Stimulated activated CD8-positive, alpha-beta memory T cell treated with anti-CD3 and anti-CD28 coated beads, Interleukin-4, amount 100 ng/mL, for 4 hours (primary cell): ENCODE results near the gene BCR.
"Not testable (repeated sequence)": the region's sequence is repeated elsewhere in the genome, so short reads cannot be mapped to it uniquely, and the experiment has no call there.

Experiments
- DNase-seq, 2 donors: peaks; one replicate each; pipeline ENCODE4 v3.0.0-alpha.2; 2020; ENCODE audit warnings: low read depth in 2 of 2, low spot score in 1 of 2

The BCR gene

DNA sequence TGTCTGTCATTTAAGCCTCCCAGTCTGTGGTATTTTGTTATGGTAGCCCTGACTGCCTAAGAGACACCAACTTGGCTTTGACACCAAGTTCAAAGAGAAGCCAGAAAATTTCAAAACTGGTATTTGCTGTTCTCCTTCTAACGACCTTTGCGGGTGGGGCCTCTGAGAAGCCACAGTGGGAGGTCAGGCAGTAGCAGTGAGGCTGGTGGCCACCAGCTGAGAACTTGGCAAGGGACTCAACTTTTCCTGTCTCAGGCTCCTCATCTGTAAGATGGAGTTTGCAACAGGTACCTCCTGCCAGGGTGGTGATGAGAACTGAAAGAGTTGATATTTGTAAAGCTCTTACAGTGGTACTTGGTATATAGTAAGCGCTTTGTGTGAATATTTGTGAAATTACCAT is 183.4 kb downstream of the BCR start:
- DNase-seq = no peak

DNA sequence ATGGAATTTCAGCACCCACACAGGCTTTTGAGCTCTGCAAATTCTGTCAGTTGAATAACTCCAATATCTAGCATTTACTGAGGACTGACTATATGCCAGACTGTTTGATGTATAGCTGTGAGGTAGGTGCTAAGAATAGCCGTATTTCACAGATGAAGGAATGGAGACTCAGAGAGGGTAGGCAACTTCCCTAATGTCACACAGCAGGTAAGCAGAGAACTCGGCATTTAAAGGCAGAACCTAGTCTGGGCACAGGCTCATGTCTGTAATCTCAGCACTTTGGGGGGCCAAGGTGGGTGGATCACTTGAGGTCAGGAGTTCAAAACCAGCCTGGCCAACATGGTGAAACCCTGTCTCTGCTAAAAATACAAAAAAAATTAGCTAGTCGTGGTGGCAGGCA is 184.1 kb downstream of the BCR start:
- DNase-seq = no peak

DNA sequence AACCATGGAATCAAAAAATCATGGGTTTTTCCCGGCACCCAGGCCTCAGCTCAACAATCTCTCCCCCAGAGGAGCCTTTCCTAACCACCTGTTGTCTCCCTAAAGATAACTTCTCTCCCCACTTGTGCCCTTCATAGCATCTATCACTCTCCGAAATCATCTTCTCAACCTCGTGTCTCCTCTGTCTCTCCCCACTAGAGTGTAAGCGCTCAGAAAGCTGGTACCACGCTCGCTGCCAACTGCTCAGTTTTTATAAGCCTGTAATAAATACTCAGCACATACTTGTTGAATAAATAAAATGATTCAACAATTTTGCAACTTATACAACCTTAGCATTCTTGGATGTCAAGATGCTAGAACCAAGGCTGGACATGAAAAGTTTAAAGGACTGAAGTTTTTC is 185.2 kb downstream of the BCR start:
- DNase-seq = no peak

DNA sequence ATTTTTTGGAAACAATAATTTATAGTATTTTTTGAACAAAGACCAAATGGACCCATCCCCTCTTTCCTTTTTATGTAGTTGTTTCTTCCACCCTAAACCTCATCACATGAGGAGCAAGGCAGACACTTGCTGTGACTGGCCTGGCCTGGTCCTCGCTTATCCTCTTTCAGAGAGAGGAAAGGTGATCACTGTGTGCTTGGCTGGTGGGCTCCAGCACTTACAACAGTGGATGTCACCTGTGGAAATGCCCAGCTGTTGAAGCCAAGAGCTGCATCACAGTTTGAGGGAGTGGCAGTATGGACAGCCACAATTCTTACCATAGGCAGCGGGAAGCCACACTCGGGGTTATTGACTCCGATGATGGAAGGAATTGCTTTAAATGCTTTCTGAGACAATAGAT is 185.7 kb downstream of the BCR start:
- DNase-seq = no peak

DNA sequence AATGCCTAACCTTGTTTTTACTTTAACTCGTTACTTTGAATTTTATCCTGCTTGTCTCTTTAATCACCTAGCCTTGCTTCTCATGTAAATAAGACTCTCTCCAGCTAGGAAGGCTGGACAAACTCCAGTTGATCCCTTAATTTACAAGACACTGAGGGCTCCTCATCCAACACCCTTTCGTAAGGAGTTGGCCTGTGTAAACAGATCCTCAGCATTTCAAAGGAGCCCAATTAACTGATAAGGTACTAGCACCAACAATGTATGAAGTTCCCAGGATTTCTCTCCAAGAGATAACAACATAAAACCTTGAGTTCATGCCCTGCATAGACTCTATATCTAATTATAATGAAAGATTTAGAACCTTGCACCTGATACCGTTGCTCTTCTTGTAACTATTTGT is 186.9 kb downstream of the BCR start:
- not testable (repeated sequence) for DNase-seq
